HG03095 (cell line): ENCODE data around the gene GALNT13.

ENCODE experiments used
- ATAC-seq: cut with Tn5 transposase; IDR thresholded peaks from one replicate; pipeline ENCODE4 v1.9.1; 2021; ENCODE audit warnings: moderate library complexity; ENCODE audit not compliant: unreplicated experiment

Gene GALNT13

GRCh38 chr2:154394600-154394999 is 522.9 kb downstream of the GALNT13 start:
- ATAC-seq = no peak

DNA sequence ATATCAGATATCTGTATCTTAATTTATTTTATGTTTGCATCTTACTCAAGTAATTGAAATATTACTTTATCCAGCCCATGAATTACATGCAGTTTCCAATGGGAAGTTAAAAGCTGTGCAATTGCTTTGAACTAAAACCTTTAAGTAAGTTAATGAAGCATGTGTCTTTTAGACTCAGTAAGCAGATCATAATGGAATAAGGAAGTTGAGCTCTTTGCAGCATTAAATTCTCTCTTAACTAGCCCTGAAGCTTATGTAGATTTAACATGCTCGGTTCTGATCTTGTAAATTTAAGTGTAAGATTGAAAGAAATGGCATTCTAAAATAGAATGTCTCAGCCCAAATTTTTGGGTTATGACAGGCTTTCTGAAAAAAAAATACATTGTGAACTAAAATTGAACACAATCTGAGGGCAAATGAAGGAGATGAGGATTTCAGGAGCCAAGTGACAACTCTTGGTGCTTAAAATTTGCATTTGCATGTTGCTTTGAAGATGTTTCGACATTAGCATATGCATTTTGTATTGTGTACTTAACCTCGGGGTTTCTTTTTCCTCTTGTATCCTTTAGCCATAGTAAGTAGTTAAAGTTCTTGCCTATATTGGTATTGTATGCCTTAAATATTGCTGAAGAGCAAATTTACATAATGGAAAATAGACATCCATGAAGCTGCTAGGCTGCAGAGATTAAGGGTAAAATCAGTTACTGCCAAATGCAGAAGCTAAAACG is 529.0 kb downstream of the GALNT13 start:
- ATAC-seq = no peak

- no peak for ATAC-seq
These were observed 530.5 kb downstream of the GALNT13 start for GRCh38 chr2:154402213-154402612.

DNA sequence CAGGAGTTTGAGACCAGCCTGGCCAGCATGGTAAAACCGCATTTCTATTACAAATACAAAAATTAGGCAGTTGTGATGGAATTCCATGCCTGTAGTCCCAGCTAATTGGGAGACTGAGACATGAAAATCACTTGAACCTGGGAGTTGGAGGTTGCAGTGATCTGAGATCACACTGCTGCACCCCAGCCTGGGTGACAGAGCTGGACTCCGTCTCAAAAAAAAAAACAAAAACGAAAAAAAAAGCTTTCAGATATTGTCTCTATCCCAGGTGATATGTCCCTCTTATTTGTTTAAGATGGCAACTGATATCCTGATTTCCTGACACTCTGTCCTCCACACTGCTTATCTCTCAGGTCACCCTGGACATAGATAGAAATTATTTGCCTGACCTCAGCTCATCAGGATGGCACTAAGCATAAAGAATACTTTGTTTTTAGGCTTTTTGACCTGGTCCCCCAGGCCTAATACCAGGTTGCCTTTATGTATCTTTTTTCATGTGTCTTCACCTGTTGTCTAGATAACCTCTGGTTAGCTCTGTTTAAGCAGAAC is 531.6 kb downstream of the GALNT13 start:
- no peak for ATAC-seq

DNA sequence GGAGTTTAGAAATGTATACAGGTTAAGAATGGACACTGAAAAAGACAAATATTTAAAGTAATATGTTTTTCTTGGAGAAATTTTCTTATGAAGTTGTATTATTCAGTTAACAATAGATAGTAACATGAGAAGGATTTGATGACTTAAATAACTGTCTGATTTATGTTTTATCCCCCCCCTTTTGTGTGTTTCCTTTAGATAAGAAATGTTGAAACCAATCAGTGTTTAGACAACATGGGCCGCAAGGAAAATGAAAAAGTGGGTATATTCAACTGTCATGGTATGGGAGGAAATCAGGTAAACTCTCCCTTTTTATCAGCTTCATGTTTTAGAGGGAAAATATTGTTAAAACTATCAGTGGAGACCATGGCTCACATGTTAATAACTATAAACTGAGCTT is 537.1 kb downstream of the GALNT13 start:
- ATAC-seq = no peak

DNA sequence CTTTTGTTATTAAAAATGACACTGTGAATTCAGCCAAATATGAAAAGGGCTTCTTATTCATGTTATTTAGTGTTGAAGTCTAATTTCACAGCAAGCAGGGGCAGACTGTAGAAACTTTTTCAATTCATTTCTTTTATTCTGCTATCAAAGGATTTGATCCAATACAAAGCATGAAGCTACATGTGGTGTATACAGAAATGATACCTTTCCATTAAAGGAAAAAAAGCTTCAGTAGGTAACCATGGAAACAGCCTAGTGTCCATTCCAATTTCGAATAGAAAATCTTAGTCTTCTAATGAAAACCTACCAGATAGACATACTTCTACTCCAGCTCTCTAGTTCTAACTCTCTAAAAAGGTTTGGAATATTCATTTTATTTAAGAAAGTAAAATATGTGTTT is 550.5 kb downstream of the GALNT13 start:
- no peak for ATAC-seq

- ATAC-seq = no peak
These were observed 554.3 kb downstream of the GALNT13 start for GRCh38 chr2:154425994-154426393.

GRCh38 chr2:154427453-154427852 is 555.7 kb downstream of the GALNT13 start:
- ATAC-seq = no peak

- no peak for ATAC-seq
These were observed 556.3 kb downstream of the GALNT13 start for GRCh38 chr2:154428022-154428421.

DNA sequence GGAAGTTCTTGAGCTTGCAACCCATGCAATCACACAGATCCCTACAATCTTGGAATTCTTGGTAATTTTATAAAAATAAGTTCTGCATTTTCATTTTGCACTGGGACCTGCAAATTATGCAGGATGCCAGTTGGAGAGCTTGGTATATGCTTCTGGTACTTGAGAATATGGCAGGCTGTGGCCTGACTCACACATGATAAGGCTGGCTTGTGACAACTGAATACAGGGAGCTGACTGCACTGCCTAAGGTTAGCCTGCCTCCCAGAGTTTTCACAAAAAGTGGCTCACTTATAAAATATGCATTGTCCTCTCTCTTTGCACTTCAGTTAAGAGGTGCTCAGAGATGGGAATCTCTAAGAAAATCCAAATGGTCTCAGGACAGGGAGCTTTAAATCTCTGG is 561.3 kb downstream of the GALNT13 start:
- ATAC-seq = no peak

- no peak for ATAC-seq
These were observed 565.4 kb downstream of the GALNT13 start for GRCh38 chr2:154437104-154437503.

DNA sequence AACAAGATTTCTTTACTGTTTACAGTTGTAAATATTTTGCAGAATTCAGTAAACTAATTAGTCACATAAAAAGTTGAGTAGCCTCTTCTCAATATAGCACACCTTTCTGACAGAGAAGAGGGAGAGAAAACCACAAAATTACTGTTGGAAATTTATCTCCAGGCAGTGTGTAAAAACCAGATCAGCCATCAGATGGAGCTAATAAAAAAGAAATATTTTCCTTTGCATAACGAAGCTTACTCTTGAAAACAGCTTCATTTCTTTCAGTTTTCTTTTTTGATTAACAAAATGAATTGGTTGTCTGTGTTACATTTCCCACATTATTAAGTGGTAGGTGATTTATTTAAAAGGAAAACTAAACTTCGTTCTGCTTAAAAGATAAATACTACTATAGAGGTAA is 567.4 kb downstream of the GALNT13 start:
- no peak for ATAC-seq

- no peak for ATAC-seq
These were observed 572.2 kb downstream of the GALNT13 start for GRCh38 chr2:154443919-154444318.

- no peak for ATAC-seq
These were observed 574.6 kb downstream of the GALNT13 start for GRCh38 chr2:154446324-154446723.

DNA sequence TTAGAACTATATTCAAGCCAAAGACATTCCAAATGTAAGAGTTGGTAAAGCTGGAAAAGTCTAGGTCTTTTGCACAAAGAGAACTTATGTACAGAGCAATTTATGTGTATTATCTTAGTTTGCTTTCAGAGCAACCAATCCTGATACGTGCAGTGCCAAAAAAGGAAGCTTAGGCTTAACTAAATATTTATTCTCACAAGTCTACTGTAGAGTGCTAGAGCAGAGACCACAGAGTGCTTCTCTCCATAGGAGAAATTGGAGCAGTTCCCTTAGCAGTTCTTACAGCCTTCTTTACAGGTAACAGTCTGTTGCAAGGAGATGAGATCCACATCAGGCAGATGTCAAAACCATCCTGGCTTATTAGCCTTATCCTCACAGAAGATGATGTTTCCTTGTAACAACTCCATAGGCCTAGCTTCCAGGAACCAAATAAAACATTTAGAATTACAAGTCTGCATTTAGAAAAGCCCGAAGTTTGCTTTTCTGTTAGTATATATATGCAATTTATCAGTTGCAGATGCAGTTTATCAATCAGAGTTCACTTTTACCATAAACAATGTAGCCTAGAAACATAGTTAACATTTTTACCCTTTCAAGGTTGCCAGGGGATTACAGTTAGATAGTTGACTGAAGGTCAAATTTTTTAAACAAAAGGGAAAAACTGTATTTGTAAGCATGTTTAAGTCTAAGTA is 576.2 kb downstream of the GALNT13 start:
- ATAC-seq = no peak

- ATAC-seq = no peak
These were observed 578.4 kb downstream of the GALNT13 start for GRCh38 chr2:154449951-154450658.

GRCh38 chr2:154452471-154452870 is 580.7 kb downstream of the GALNT13 start:
- ATAC-seq = no peak

DNA sequence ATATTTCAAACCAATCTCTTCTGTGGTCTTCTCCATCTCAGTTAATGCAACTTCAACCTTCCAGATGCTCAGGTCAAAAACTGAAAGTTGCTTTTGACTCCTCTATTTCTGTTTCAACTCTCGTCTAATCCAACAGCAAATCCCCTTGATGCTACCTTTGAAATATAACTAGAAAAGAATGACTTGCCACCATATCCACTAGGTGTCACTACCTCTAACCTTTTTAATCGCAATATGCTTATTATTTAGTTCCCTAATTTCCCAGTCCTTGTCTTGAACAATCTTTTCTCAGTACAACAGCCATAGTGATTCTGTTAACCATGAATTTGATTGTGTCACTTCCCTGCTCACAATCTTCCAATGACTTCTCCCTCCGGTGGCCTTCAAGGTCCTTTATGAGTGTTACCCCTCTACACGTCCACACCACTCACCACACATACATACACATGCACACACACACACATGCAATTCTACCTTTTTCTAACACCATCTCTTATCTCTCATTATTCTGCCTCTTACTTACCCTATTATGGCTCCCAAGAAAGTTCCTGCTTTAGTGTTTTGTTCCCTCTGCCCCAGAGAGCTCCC is 581.3 kb downstream of the GALNT13 start:
- ATAC-seq = no peak

GRCh38 chr2:154455166-154455565 is 583.4 kb downstream of the GALNT13 start:
- no peak for ATAC-seq

DNA sequence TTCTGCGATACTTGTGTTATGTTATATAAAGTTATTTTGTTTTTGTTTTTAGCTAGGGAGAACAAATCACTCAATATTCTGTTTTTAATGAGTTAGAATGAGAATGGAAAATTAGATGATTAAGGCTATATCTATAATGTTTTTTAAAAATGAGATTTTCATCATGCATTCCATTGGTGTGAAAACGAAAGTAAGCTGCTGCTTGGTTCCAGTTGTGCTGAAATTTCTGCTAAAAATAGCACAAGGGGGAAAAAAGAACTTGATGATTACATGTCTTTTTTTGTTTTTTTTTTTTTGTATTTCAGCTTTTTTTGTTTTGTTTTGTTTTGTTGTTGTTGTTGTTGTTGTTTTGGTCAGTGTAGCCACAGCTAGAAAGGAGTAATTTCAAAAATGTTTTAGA is 584.1 kb downstream of the GALNT13 start:
- no peak for ATAC-seq

GRCh38 chr2:154457286-154457685 is 585.6 kb downstream of the GALNT13 start:
- no peak for ATAC-seq
